Activated naive CD8-positive, alpha-beta T cell treated with anti-CD3 and anti-CD28 coated beads, Interleukin-2, amount 10 ng/mL, durations not matched to agents 7 days and 5 days (primary cell): ENCODE data around the gene VPS41. TPM values are rescaled to one million over a fixed set of nuclear protein-coding genes. Genes with fewer than 3 reads are reported as not detected.

Source experiments
- ATAC-seq: fragments of 150-1000 bp; cut with Tn5 transposase; one replicate; pipeline ENCODE4 v1.10.0; 2021; ENCODE audit warnings: low read depth, moderate library complexity
- POLR2A ChIA-PET: fragments of 350-600 bp; sonication (Branson Sonifier 250); formaldehyde crosslinking; loops from one replicate; lab custom pipeline; 2021; ENCODE audit warnings: antibody characterized with exemption; lab: Charles Lee
- DNase-seq: peaks from one replicate; pipeline ENCODE4 v3.0.0; 2021
- H3K27ac Mint-ChIP-seq: one replicate; pipeline ENCODE4 v1.8.0; 2022; ENCODE audit warnings: mild to moderate bottlenecking, mixed read lengths
- H3K27me3 Mint-ChIP-seq: one replicate; pipeline ENCODE4 v1.8.0; 2022; ENCODE audit warnings: mild to moderate bottlenecking, moderate library complexity, mixed read lengths
- H3K36me3 Mint-ChIP-seq: one replicate; pipeline ENCODE4 v1.8.0; 2021; ENCODE audit warnings: mild to moderate bottlenecking, mixed read lengths
- H3K4me1 Mint-ChIP-seq: one replicate; pipeline ENCODE4 v1.8.0; 2021; ENCODE audit warnings: mixed read lengths
- H3K4me3 Mint-ChIP-seq: one replicate; pipeline ENCODE4 v1.8.0; 2022; ENCODE audit warnings: mild to moderate bottlenecking, moderate library complexity, mixed read lengths
- H3K9me3 Mint-ChIP-seq: one replicate; pipeline ENCODE4 v1.8.0; 2021; ENCODE audit warnings: mixed read lengths
- total RNA-seq, 2 experiments: library from RNA; stranded (reverse); gene quantifications; one replicate each; pipeline ENCODE4 v1.2.3, GENCODE V29; 2021

VPS41 gene
- total RNA-seq, 2 experiments from 2014 or later = 61.7 to 65.3 TPM

- no peak overlapping the region for H3K27ac Mint-ChIP-seq
- H3K9me3 Mint-ChIP-seq = no peaks in the 10 kb centered on the region
- ATAC-seq (no peak), DNase-seq (no peak)
- H3K4me1 Mint-ChIP-seq = peaks cover 1% of the 10 kb centered on the region
- H3K36me3 Mint-ChIP-seq = peaks cover 2% of the 10 kb centered on the region
- H3K27me3 Mint-ChIP-seq = no peaks in the 10 kb centered on the region
- POLR2A ChIA-PET = no interaction called here
- H3K4me3 Mint-ChIP-seq = no peak overlapping the region
Measured at GRCh38 chr7:38833329-38833728, 75.7 kb downstream of the VPS41 start.

DNA sequence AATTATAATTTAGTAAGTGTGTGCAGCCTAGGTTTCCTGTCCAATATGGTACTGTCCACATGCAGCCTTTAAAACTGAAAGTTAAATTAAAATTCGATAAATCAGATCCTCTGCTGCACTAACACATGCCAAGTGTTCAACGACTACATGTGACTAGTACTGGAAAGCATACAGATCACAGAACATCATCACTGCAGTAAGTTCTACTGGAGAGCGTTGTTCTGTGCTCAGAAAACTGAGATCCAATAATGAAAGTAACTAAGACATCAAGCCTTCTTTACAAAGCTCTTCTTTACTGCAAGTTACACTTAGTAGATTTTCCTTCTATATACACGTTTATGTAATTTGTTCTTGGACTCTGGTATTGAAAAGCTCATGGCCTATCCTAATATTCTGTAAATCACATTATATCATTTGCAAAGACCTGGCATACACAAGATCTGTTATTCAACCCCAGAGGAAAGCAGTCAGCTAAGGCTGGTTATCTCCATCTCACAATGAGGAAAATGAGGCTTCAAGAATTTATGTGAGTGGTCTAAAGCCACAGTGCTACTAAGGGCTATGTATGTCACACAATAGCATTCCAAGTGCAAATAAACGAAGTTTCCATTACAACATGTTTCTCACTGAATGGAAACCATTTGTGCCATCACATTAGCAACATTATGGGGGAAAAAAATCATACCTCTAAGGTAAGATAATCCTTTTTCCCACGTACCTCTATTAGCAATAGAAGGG is 77.6 kb downstream of the VPS41 start:
- Mint-ChIP-seq H3K27me3 (no peaks in the 10 kb centered on the region), H3K36me3 (peaks cover 2% of the 10 kb centered on the region), H3K9me3 (no peaks in the 10 kb centered on the region), H3K4me1 (peaks cover 1% of the 10 kb centered on the region), H3K4me3 (no peak overlapping the region), H3K27ac (no peak overlapping the region)
- ATAC-seq = no peak
- DNase-seq = no peak
- POLR2A ChIA-PET = no interaction called here

DNA sequence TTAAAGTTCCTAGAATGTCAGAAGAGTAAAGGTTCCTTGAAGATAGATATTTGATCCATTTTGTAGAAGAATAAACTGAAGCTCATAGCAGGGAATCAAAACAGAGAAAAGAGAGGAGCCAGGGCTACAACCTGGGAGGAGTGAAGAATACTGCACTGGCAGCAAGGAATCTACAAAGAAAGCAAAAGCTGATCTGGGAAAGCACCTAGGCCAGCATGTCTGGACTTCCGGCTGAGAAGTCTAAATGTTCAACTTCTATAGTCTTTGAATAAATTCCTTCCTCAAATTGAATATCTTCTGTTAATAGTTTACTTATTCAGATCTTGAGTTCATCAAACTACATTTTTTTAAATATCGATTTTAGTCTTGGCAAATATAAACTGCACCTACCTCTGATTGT is 78.2 kb downstream of the VPS41 start:
- ATAC-seq (no peak), DNase-seq (no peak)
- POLR2A ChIA-PET = no interaction called here
- Mint-ChIP-seq H3K4me3 (no peak overlapping the region), H3K9me3 (no peaks in the 10 kb centered on the region), H3K27ac (no peak overlapping the region), H3K27me3 (no peaks in the 10 kb centered on the region), H3K36me3 (peaks cover 2% of the 10 kb centered on the region), H3K4me1 (peaks cover 1% of the 10 kb centered on the region)

DNA sequence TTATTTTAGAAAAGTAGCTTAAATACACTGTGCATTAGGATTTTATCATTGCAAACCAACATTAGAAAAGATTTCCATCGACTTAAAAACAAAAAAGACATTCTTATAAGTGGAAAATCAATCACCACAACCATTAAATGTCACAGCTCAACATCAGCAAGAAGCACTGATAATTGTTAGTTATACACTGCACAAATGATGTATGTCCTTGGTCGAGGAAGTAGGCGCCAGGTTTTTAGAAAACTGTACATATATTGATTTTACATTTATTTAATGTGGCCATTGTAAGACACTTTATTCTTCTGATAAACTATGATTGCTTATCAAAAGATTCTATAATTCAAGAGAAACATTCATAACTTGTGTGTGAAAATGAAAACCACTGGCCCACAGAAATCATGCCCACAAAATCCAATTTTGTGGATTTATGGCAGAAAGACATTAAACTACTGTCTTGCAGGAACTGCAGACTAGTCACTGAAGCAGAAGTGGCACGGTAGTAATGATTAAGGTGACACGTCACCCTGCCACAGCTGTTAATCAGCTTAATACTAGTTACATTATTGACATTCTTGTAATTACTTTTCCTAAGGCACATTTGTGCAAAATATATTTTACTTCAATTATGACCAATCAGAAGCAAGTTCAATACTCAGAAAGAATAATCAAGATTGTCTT is 79.4 kb downstream of the VPS41 start:
- DNase-seq (no peak), ATAC-seq (no peak)
- Mint-ChIP-seq H3K9me3 (no peaks in the 10 kb centered on the region), H3K36me3 (peaks cover 3% of the 10 kb centered on the region), H3K4me3 (no peak overlapping the region), H3K27ac (no peak overlapping the region), H3K4me1 (peaks cover 1% of the 10 kb centered on the region), H3K27me3 (no peaks in the 10 kb centered on the region)
- POLR2A ChIA-PET = no interaction called here

- no peak for ATAC-seq
- DNase-seq = no peak
- H3K27ac Mint-ChIP-seq = no peak overlapping the region
Measured at GRCh38 chr7:38828026-38828425, 81.0 kb downstream of the VPS41 start.

GRCh38 chr7:38825721-38826440 is 83.1 kb downstream of the VPS41 start:
- Mint-ChIP-seq H3K9me3 (peaks cover 2% of the 10 kb centered on the region), H3K27ac (no peak overlapping the region), H3K36me3 (peaks cover 6% of the 10 kb centered on the region), H3K4me3 (no peak overlapping the region), H3K4me1 (no peaks in the 10 kb centered on the region), H3K27me3 (no peaks in the 10 kb centered on the region)
- POLR2A ChIA-PET = no interaction called here
- ATAC-seq (no peak), DNase-seq (no peak)

More at GRCh38 chr7:38828026-38828425, 81.0 kb downstream of the VPS41 start:
- no peak overlapping the region for H3K4me3 Mint-ChIP-seq
- peaks cover 1% of the 10 kb centered on the region for H3K4me1 Mint-ChIP-seq
- H3K27me3 Mint-ChIP-seq = no peaks in the 10 kb centered on the region
- POLR2A ChIA-PET = no interaction called here
- peaks cover 6% of the 10 kb centered on the region for H3K36me3 Mint-ChIP-seq
- peaks cover 2% of the 10 kb centered on the region for H3K9me3 Mint-ChIP-seq

DNA sequence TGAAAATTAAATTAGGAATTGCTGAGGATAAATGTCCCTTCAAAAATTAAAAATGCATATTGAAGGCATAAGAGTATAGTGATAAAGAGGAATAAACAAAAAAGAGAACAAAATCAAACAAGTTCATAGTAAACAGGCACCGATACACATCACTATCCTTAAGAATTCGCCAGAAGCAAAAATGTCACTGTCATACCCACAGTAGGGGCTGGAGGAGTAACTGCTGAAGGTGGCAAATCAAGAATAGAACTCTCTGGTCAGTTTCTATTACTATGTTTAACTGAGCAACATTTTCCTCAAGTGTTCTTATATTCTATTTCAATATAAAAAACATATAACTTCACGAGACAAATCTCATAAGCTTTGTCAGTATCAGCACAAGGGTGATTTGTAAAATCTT is 84.0 kb downstream of the VPS41 start:
- peaks cover 2% of the 10 kb centered on the region for H3K9me3 Mint-ChIP-seq
- no peaks in the 10 kb centered on the region for H3K27me3 Mint-ChIP-seq
- no peak for ATAC-seq
- POLR2A ChIA-PET = no interaction called here
- peaks cover 6% of the 10 kb centered on the region for H3K36me3 Mint-ChIP-seq
- H3K27ac Mint-ChIP-seq = no peak overlapping the region
- no peaks in the 10 kb centered on the region for H3K4me1 Mint-ChIP-seq
- no peak for DNase-seq
- H3K4me3 Mint-ChIP-seq = no peak overlapping the region

GRCh38 chr7:38822549-38822948 is 86.4 kb downstream of the VPS41 start:
- H3K27ac Mint-ChIP-seq = no peak overlapping the region
- DNase-seq = no peak
- peaks cover 2% of the 10 kb centered on the region for H3K9me3 Mint-ChIP-seq
- no peaks in the 10 kb centered on the region for H3K4me1 Mint-ChIP-seq
- H3K27me3 Mint-ChIP-seq = no peaks in the 10 kb centered on the region
- no peak overlapping the region for H3K4me3 Mint-ChIP-seq
- peaks cover 8% of the 10 kb centered on the region for H3K36me3 Mint-ChIP-seq
- no peak for ATAC-seq
- POLR2A ChIA-PET = no interaction called here

- DNase-seq (no peak), ATAC-seq (no peak)
- no peaks in the 10 kb centered on the region for H3K27me3 Mint-ChIP-seq
- H3K4me3 Mint-ChIP-seq = no peak overlapping the region
- H3K36me3 Mint-ChIP-seq = peaks cover 15% of the 10 kb centered on the region
- H3K9me3 Mint-ChIP-seq = peaks cover 2% of the 10 kb centered on the region
- H3K27ac Mint-ChIP-seq = no peak overlapping the region
- POLR2A ChIA-PET = no interaction called here
- no peaks in the 10 kb centered on the region for H3K4me1 Mint-ChIP-seq
Measured at GRCh38 chr7:38820571-38820970, 88.4 kb downstream of the VPS41 start.

GRCh38 chr7:38819463-38819862 is 89.5 kb downstream of the VPS41 start:
- POLR2A ChIA-PET = no interaction called here
- no peak for DNase-seq
- peaks cover 15% of the 10 kb centered on the region for H3K36me3 Mint-ChIP-seq
- no peak overlapping the region for H3K27ac Mint-ChIP-seq
- ATAC-seq = no peak
- no peaks in the 10 kb centered on the region for H3K4me1 Mint-ChIP-seq
- peaks cover 2% of the 10 kb centered on the region for H3K9me3 Mint-ChIP-seq
- H3K4me3 Mint-ChIP-seq = no peak overlapping the region
- no peaks in the 10 kb centered on the region for H3K27me3 Mint-ChIP-seq

- POLR2A ChIA-PET = no interaction called here
- Mint-ChIP-seq H3K4me1 (no peaks in the 10 kb centered on the region), H3K27ac (no peak overlapping the region), H3K9me3 (no peaks in the 10 kb centered on the region), H3K36me3 (peaks cover 17% of the 10 kb centered on the region), H3K4me3 (no peak overlapping the region), H3K27me3 (no peaks in the 10 kb centered on the region)
- ATAC-seq (no peak), DNase-seq (no peak)
Measured at GRCh38 chr7:38817526-38817925, 91.5 kb downstream of the VPS41 start.

DNA sequence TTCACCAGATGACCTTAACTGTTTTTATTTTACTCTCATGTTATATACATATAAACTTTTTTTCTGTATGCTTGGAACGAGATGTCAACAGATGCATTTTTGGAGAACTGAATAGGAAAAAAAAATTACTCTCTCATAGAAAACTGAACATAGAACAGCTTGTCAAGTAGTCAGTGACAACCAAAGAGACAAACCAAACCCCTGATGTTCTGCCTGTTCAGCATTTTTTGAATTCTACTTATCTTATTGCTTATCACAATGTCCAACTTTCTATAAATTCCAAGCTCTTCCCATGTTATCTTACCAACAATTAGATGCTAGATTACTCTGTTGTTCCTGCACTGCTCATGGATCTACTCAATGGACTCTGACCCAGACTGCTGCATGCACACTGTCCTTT is 95.2 kb downstream of the VPS41 start:
- Mint-ChIP-seq H3K4me3 (no peak overlapping the region), H3K36me3 (peaks cover 17% of the 10 kb centered on the region), H3K27me3 (no peaks in the 10 kb centered on the region), H3K9me3 (no peaks in the 10 kb centered on the region), H3K4me1 (no peaks in the 10 kb centered on the region), H3K27ac (no peak overlapping the region)
- ATAC-seq (no peak), DNase-seq (no peak)
- POLR2A ChIA-PET = no interaction called here

- Mint-ChIP-seq H3K4me3 (no peak overlapping the region), H3K27ac (no peak overlapping the region), H3K36me3 (no peaks in the 10 kb centered on the region), H3K4me1 (no peaks in the 10 kb centered on the region), H3K27me3 (no peaks in the 10 kb centered on the region), H3K9me3 (no peaks in the 10 kb centered on the region)
- DNase-seq = no peak
- POLR2A ChIA-PET = no interaction called here
- ATAC-seq = no peak
Measured at GRCh38 chr7:38806912-38807311, 102.1 kb downstream of the VPS41 start.

- Mint-ChIP-seq H3K36me3 (no peaks in the 10 kb centered on the region), H3K4me1 (no peaks in the 10 kb centered on the region), H3K4me3 (no peak overlapping the region), H3K9me3 (no peaks in the 10 kb centered on the region), H3K27ac (no peak overlapping the region), H3K27me3 (no peaks in the 10 kb centered on the region)
- DNase-seq = no peak
- no peak for ATAC-seq
- POLR2A ChIA-PET = no interaction called here
Measured at GRCh38 chr7:38801786-38802185, 107.2 kb downstream of the VPS41 start.
